GM12874 (cell line): Measurements from ENCODE around the gene IL20RB.

Source experiments
- TF ChIP-seq, protein P1 (sequence below): IDR thresholded peaks from 2 replicates; pipeline ENCODE4 v1.5.1; 2011; ENCODE audit warnings: low read depth, mild to moderate bottlenecking, control low read depth, low read length, moderate library complexity; ENCODE audit not compliant: insufficient read depth

IL20RB gene

DNA sequence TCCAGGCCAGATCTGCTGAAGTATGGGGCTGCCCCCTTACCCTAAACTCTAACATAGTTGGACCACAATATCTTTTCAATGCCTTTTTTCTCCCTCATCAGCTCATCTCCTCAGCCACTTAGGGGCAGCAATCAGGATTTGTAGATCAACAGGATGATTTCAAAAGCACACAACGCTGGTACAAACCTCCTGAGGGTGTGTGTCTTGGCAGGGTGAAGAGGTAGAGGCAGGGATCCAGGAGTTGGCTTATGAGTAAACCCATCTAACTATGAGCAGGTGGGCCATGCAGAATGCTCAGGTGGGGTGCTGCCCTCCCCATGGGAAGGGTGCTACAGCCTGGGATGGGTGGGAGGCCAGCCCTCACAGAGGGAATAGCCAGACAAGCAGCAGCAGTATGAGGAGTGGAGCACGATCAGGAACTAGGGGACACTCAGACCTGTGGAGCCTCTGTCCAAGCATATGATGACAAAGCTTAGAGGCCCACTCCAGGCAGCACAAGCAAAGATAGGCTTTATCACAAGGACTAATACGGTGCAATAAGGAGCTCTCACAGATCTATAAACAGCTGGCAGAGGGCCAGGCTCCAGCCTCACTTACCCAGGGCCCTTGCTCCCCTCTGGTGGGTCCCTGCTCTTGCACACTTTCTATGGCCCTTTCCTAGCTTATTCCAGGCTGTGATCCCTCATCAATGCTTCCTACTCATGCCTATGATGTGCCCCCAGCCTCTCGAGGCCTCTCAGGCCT lies 32.2 kb downstream of the IL20RB start:
- TF ChIP-seq, protein P1, sequence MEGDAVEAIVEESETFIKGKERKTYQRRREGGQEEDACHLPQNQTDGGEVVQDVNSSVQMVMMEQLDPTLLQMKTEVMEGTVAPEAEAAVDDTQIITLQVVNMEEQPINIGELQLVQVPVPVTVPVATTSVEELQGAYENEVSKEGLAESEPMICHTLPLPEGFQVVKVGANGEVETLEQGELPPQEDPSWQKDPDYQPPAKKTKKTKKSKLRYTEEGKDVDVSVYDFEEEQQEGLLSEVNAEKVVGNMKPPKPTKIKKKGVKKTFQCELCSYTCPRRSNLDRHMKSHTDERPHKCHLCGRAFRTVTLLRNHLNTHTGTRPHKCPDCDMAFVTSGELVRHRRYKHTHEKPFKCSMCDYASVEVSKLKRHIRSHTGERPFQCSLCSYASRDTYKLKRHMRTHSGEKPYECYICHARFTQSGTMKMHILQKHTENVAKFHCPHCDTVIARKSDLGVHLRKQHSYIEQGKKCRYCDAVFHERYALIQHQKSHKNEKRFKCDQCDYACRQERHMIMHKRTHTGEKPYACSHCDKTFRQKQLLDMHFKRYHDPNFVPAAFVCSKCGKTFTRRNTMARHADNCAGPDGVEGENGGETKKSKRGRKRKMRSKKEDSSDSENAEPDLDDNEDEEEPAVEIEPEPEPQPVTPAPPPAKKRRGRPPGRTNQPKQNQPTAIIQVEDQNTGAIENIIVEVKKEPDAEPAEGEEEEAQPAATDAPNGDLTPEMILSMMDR, result no peak

DNA sequence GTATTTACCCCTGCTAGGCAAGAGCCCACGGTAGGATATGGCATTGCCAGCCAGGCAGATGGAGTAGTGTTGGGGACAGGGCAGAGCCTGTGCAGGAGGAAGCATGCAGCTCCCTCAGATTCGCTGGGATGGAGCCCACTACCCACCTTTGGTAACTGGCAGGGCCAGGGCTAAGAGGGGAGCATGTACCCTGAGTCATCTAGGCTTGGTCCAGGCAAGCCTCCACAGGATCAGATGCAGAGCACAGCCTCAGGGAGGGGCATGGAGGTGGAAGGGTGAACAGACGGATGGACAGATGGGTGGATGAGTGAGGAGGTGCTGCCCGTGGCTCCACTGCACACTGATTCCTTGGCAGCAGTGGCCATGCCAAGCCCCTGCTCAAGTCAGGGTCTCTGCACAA lies 33.0 kb downstream of the IL20RB start:
- TF ChIP-seq, protein P1, result no peak

DNA sequence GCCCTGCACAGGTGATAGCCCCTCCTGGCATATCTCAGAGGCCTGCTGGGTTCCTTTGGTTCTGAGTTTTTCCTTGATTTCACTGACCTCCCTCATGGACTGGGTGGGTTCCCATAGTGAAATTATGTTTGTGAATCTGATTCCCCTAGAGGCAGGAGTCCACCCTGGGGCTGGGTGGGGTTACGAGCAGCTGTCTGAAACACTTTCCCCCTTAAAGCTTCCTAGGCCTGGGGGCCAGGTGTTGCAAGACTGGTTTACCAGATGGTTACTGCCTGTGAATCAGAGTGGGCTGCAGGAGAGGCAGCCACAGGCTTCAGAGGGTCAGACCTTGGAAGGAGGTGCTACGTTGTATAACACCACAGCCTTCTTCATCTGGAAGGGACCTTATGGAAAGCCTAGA lies 34.3 kb downstream of the IL20RB start:
- TF ChIP-seq, protein P1, result no peak

- TF ChIP-seq, protein P1, result no peak
Observed at GRCh38 chr3:136994772-136995516, 37.2 kb downstream of the IL20RB start.

- TF ChIP-seq, protein P1, result no peak
Observed at GRCh38 chr3:136995652-136996051, 37.9 kb downstream of the IL20RB start.

DNA sequence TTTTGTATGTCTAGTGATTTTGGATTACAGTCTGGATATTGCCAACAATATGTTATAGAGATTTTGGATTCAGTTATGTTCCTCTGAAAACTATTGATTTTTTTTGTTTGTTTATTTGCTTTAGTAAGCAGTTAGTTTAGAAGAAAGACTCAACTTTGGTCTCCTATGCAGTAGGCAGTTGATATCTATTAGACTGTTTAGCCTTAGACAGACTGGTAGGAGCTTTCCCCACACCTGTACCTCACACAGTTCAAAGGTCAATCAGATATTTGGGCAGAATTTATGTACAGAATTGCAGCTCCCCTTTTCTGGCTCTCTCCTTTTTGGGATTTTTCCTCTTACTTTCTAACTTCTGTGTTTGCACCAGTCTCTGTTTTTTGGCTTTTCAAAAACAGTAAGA lies 42.3 kb downstream of the IL20RB start:
- TF ChIP-seq, protein P1, result no peak

- TF ChIP-seq, protein P1, result no peak
Observed at GRCh38 chr3:137008131-137008530, 50.3 kb downstream of the IL20RB start.
